K562 (cell line): ENCODE results near the gene ATL2. TPM values are rescaled to one million over a fixed set of nuclear protein-coding genes. Genes with fewer than 3 reads are reported as not detected.
A peak's percentile ranks its signal among the peaks of the same experiment; 100 is the strongest.

Experiments
- ATAC-seq: fragments of 200-7000 bp; cut with Tn5 transposase; 3 replicates; pipeline ENCODE4 v1.9.1; 2020; ENCODE audit warnings: moderate library complexity
- BruUV-seq: library from RNA; stranded (reverse); fragments of 400-500 nt; replicated peaks from 2 replicates; lab custom pipeline; 2021; lab: Mats Ljungman, UMichigan
- CTCF ChIA-PET: fragments of 300-600 bp; formaldehyde crosslinking; extraction: SDS; loops from one replicate; lab custom pipeline; 2021; ENCODE audit warnings: low intra/inter-chr PET ratio; lab: Yijun Ruan, JAX
- POLR2A ChIA-PET: fragments of 300-600, 350-650 bp; sonication (Branson Sonifier 250); formaldehyde crosslinking; extraction: SDS; loops from one replicate; lab custom pipeline; 2021; ENCODE audit warnings: antibody characterized with exemption, inconsistent platforms; lab: Yijun Ruan, JAX
- DNase-seq, 4 experiments: peaks; one replicate each; pipeline versions ENCODE4 v3.0.0 to v3.0.0-alpha.2; 2011 to 2018; ENCODE audit warnings: low spot score in 3 of 4, mixed read lengths in 3 of 4; ENCODE audit errors: extremely low read depth in 1 of 4
- FAIRE-seq: peaks from 2 replicates; lab custom pipeline; 2011; peaks lifted over from hg19 to GRCh38; lab: Jason Lieb, UNC
- H2AFZ ChIP-seq: 2 replicates; pipeline ENCODE4 v1.6.0; 2011; ENCODE audit warnings: low read depth, low read length, control low read depth, inconsistent platforms
- H3K27ac ChIP-seq: fragments of 200-600 bp; 3 replicates; pipeline ENCODE4 v1.8.0; 2011; ENCODE audit warnings: low read depth, mild to moderate bottlenecking, control low read depth, inconsistent platforms, low read length, moderate library complexity, mixed read lengths; ENCODE audit errors: extremely low read depth
- H3K27me3 ChIP-seq, 2 experiments: fragments of 300-600 bp in 1 of 2; 2 replicates in 1 of 2; 3 replicates in 1 of 2; pipeline versions ENCODE4 v1.6.0 to v1.8.0; 2011; ENCODE audit warnings: inconsistent platforms in 2 of 2, low read length in 2 of 2, mild to moderate bottlenecking in 1 of 2, mixed read lengths in 1 of 2, moderate library complexity in 1 of 2; ENCODE audit not compliant: control insufficient read depth in 2 of 2, insufficient read depth in 2 of 2
- H3K36me3 ChIP-seq: fragments of 300-600 bp; 3 replicates; pipeline ENCODE4 v1.8.0; 2011; ENCODE audit warnings: mild to moderate bottlenecking, low read length, inconsistent platforms; ENCODE audit not compliant: control insufficient read depth, insufficient read depth
- H3K4me1 ChIP-seq, 2 experiments: fragments of 200-600 bp in 1 of 2; replicated peaks in 1 of 2; 2 replicates in 1 of 2; 3 replicates in 1 of 2; pipeline versions ENCODE4 v1.5.1 to v1.8.0; 2011; ENCODE audit warnings: inconsistent platforms in 2 of 2, low read length in 2 of 2, mild to moderate bottlenecking in 1 of 2, mixed read lengths in 1 of 2, moderate library complexity in 1 of 2; ENCODE audit not compliant: control insufficient read depth in 2 of 2, insufficient read depth in 2 of 2
- H3K4me2 ChIP-seq: 2 replicates; pipeline ENCODE4 v1.6.1; 2011; ENCODE audit warnings: low read length, control low read depth, inconsistent platforms, mixed read lengths; ENCODE audit not compliant: insufficient read depth
- H3K4me3 ChIP-seq: fragments of 200-600 bp; sonication (generic), shearing (Covaris generic); 2 replicates; pipeline ENCODE4 v1.5.1; 2016; ENCODE audit warnings: control low read depth, inconsistent platforms
- H3K79me2 ChIP-seq: fragments of 200-600 bp; 3 replicates; pipeline ENCODE4 v1.8.0; 2011; ENCODE audit warnings: low read length, inconsistent platforms; ENCODE audit not compliant: control insufficient read depth, insufficient read depth
- H3K9ac ChIP-seq, 2 experiments: 2 replicates each; pipeline versions ENCODE4 v1.6.0 to v1.6.1; 2011; ENCODE audit warnings: low read depth in 2 of 2, low read length in 2 of 2, control low read depth in 1 of 2, inconsistent platforms in 1 of 2, mild to moderate bottlenecking in 1 of 2, mixed read lengths in 1 of 2; ENCODE audit not compliant: insufficient read depth in 1 of 2
- H3K9me1 ChIP-seq: one replicate; pipeline ENCODE4 v1.6.0; 2011; ENCODE audit warnings: inconsistent platforms, mild to moderate bottlenecking, low read length, moderate library complexity; ENCODE audit not compliant: control insufficient read depth, insufficient read depth
- H3K9me3 ChIP-seq: replicated peaks from 2 replicates; pipeline ENCODE4 v1.5.1; 2011; ENCODE audit warnings: low read depth, low read length, inconsistent platforms; ENCODE audit not compliant: control insufficient read depth, insufficient read depth
- H4K20me1 ChIP-seq: replicated peaks from 2 replicates; pipeline ENCODE4 v1.6.1; 2011; ENCODE audit warnings: low read length, inconsistent platforms, mixed read lengths; ENCODE audit not compliant: control insufficient read depth, insufficient read depth
- ADNP ChIP-seq: fragments of 200-800 bp; sonication (Bioruptor generic); IDR thresholded peaks from 2 replicates; pipeline ENCODE4 v1.6.1; 2016; ENCODE audit warnings: missing genetic modification characterization, missing compliant biosample characterization
- KAT7 ChIP-seq: sonication (generic); formaldehyde crosslinking; IDR thresholded peaks from 2 replicates; pipeline ENCODE4 v1.8.0; 2022; ENCODE audit warnings: missing genetic modification reagents, mild to moderate bottlenecking, borderline replicate concordance
- MCM7 ChIP-seq, 2 experiments: fragments of 450-650 bp; IDR thresholded peaks; 2 replicates each; pipeline ENCODE4 v1.6.1; 2016 to 2018
- SAP30 ChIP-seq: fragments of 200-600 bp; sonication (generic); IDR thresholded peaks from 2 replicates; pipeline ENCODE4 v1.6.1; 2012; ENCODE audit warnings: borderline replicate concordance, low read depth, mild to moderate bottlenecking, moderate library complexity, low read length, control low read depth, inconsistent platforms; ENCODE audit not compliant: insufficient read depth, poor library complexity, severe bottlenecking
- SRSF1 ChIP-seq: fragments of 200-400 bp; formaldehyde crosslinking; IDR thresholded peaks from 2 replicates; pipeline ENCODE4 v1.6.1; 2017; ENCODE audit warnings: mild to moderate bottlenecking, low read depth, low read length, moderate library complexity
- STAG1 ChIP-seq: sonication (generic); formaldehyde crosslinking; IDR thresholded peaks from 2 replicates; pipeline ENCODE4 v1.5.0; 2020; ENCODE audit warnings: missing genetic modification reagents, borderline replicate concordance
- STAT5B ChIP-seq: fragments of 250-450 bp; sonication (Bioruptor Pico); IDR thresholded peaks from 2 replicates; pipeline ENCODE4 v1.8.0; 2021; ENCODE audit warnings: mild to moderate bottlenecking, inconsistent platforms
- ZKSCAN1 ChIP-seq: fragments of 150-350 bp; IDR thresholded peaks from 2 replicates; pipeline ENCODE4 v1.6.1; 2016; ENCODE audit warnings: low read depth, low read length
- ZNF274 ChIP-seq: IDR thresholded peaks from 2 replicates; pipeline ENCODE4 v1.6.1; 2011; ENCODE audit warnings: low read depth, mild to moderate bottlenecking, low read length, moderate library complexity, borderline replicate concordance
- ZNF561 ChIP-seq: fragments of 450-650 bp; formaldehyde crosslinking; conservative IDR thresholded peaks from 2 replicates; pipeline ENCODE4 v1.4.0; 2020; ENCODE audit warnings: mild to moderate bottlenecking, moderate library complexity
- WGBS: fragments of 100-300 bp; shearing (Covaris generic); methylation state at CpG from one replicate; pipeline ENCODE4 v1.1.6; 2016; ENCODE audit warnings: low coverage, mixed read lengths; ENCODE audit not compliant: insufficient coverage; ENCODE audit errors: missing lambda C conversion rate; 5-methylcytosine and 5-hydroxymethylcytosine counted together
- in situ Hi-C: fragments of 300-500 bp; cut with MboI; formaldehyde crosslinking; loops from 4 replicates; pipeline ENCODE4 v1.15.0; 2018; ENCODE audit warnings: inconsistent platforms, mixed read lengths
- intact Hi-C: fragments of 100-400 bp; cut with micrococcal nuclease; formaldehyde crosslinking; loops from 2 replicates; pipeline ENCODE4 v1.14.2; 2022
- polyA plus RNA-seq, 8 experiments: library from polyadenylated mRNA; depleted of rRNA in 4 of 8; stranded (reverse) in 5 of 8; unstranded in 3 of 8; fragments of >200 nt; fragmentation: Nextera tagmentation in 2 of 8; fragmentation: Illumina TruSeq in 1 of 8; extraction: Ambion mirVana in 2 of 8; extraction: Trizol in 1 of 8; gene quantifications; 2 replicates each; pipeline versions ENCODE4 v1.2.1 to v1.2.3, GENCODE V29; 2011 to 2014; ENCODE audit warnings: inconsistent platforms in 1 of 8, missing spikeins in 1 of 8
- total RNA-seq, 7 experiments: library from RNA; depleted of rRNA in 6 of 7; stranded (reverse); fragments of >200 nt in 6 of 7; fragmentation: Illumina TruSeq in 2 of 7; extraction: Trizol in 2 of 7; gene quantifications; 2 replicates each; pipeline versions ENCODE4 v1.2.1 to v1.2.3, GENCODE V29; 2011 to 2021; ENCODE audit warnings: low replicate concordance in 1 of 7
- TF ChIP-seq, protein P1 (sequence below), 2 experiments: fragments of 450-650 bp; formaldehyde crosslinking in 1 of 2; IDR thresholded peaks; 2 replicates each; pipeline versions ENCODE4 v1.4.0 to v1.6.1; 2014 to 2020; ENCODE audit warnings: mild to moderate bottlenecking in 2 of 2, borderline replicate concordance in 1 of 2, low read depth in 1 of 2
- TF ChIP-seq, protein P2 (sequence below): IDR thresholded peaks from 3 replicates; pipeline ENCODE4 v1.6.1; 2011; ENCODE audit warnings: borderline replicate concordance, mild to moderate bottlenecking, moderate library complexity; ENCODE audit not compliant: insufficient read length; ENCODE audit errors: extremely low read depth

Gene ATL2
- total and polyA plus RNA-seq, 9 of the 15 experiments (the other 6 are each of a cell fraction or from before 2014, with no cell fraction given): 12.0 to 80.8 (median 70.2) TPM

DNA sequence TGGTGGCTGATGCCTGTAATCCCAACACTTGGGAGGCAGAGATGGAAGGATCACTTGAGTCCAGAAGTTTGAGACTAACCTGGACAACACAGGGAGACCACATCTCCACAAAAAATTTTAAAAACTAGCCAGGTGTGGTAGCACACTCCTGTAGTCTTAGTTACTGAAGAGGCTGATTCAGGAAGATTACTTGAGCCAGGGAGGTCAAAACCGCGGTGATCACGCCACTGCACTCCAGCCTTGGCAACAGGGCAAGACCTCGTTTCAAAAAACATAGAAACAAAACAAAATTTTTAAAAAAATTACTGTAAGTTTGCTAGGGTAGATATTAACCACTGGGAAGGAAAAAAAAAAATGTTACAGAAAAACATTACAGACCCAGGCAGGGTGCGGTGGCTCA lies 5.8 kb downstream of the ATL2 start:
- Histone ChIP-seq H3K27ac (no peak overlapping the region), H2AFZ (no peak overlapping the region), H3K4me3 (no peak overlapping the region), H3K36me3 (peaks cover 33% of the 10 kb centered on the region), H4K20me1 (peaks cover 28% of the 10 kb centered on the region), H3K9ac (no peak overlapping the region), H3K27me3 (no peaks in the 10 kb centered on the region), H3K4me2 (no peak overlapping the region), H3K9me3 (no peaks in the 10 kb centered on the region), H3K4me1 (peaks cover 8 to 38% of the 10 kb centered on the region in 2 experiments), H3K79me2 (peaks cover 98% of the 10 kb centered on the region), H3K9me1 (no peaks in the 10 kb centered on the region)
- ChIA-PET POLR2A (no interaction called here), CTCF (interaction anchor here (0.6 kb wide), 1 partner anchor 89 kb away, joined by 3 read pairs; no protein-coding TSS in a partner anchor)
- BruUV-seq: no TSS peak
- in situ Hi-C loops: no loop called here
- peak; percentile 4; the same call in 1 of the 3 replicates for ATAC-seq
- no peak for FAIRE-seq
- WGBS: 37% methylated on average over 4 of the region's 5 CpGs
- no peak for DNase-seq
- intact Hi-C loops: no loop called here
- TF ChIP-seq SRSF1 (no peak), MCM7 (IDR thresholded peaks at IDR 0.05) (no peak), ADNP (tag) (no peak), SAP30 (no peak), KAT7 (CRISPR knock-in tag) (no peak), ZKSCAN1 (no peak), STAT5B (CRISPR knock-in tag) (no peak), STAG1 (CRISPR knock-in tag) (no peak), ZNF561 (CRISPR knock-in tag) (no peak), ZNF274 (no peak)
- TF ChIP-seq, protein P1, sequence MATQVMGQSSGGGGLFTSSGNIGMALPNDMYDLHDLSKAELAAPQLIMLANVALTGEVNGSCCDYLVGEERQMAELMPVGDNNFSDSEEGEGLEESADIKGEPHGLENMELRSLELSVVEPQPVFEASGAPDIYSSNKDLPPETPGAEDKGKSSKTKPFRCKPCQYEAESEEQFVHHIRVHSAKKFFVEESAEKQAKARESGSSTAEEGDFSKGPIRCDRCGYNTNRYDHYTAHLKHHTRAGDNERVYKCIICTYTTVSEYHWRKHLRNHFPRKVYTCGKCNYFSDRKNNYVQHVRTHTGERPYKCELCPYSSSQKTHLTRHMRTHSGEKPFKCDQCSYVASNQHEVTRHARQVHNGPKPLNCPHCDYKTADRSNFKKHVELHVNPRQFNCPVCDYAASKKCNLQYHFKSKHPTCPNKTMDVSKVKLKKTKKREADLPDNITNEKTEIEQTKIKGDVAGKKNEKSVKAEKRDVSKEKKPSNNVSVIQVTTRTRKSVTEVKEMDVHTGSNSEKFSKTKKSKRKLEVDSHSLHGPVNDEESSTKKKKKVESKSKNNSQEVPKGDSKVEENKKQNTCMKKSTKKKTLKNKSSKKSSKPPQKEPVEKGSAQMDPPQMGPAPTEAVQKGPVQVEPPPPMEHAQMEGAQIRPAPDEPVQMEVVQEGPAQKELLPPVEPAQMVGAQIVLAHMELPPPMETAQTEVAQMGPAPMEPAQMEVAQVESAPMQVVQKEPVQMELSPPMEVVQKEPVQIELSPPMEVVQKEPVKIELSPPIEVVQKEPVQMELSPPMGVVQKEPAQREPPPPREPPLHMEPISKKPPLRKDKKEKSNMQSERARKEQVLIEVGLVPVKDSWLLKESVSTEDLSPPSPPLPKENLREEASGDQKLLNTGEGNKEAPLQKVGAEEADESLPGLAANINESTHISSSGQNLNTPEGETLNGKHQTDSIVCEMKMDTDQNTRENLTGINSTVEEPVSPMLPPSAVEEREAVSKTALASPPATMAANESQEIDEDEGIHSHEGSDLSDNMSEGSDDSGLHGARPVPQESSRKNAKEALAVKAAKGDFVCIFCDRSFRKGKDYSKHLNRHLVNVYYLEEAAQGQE (IDR thresholded peaks at IDR 0.05; ENCODE audit: borderline replicate concordance): no peak
- TF ChIP-seq, protein P1 (CRISPR knock-in tag; IDR thresholded peaks at IDR 0.05; ENCODE audit: low read depth): no peak
- TF ChIP-seq, protein P2, sequence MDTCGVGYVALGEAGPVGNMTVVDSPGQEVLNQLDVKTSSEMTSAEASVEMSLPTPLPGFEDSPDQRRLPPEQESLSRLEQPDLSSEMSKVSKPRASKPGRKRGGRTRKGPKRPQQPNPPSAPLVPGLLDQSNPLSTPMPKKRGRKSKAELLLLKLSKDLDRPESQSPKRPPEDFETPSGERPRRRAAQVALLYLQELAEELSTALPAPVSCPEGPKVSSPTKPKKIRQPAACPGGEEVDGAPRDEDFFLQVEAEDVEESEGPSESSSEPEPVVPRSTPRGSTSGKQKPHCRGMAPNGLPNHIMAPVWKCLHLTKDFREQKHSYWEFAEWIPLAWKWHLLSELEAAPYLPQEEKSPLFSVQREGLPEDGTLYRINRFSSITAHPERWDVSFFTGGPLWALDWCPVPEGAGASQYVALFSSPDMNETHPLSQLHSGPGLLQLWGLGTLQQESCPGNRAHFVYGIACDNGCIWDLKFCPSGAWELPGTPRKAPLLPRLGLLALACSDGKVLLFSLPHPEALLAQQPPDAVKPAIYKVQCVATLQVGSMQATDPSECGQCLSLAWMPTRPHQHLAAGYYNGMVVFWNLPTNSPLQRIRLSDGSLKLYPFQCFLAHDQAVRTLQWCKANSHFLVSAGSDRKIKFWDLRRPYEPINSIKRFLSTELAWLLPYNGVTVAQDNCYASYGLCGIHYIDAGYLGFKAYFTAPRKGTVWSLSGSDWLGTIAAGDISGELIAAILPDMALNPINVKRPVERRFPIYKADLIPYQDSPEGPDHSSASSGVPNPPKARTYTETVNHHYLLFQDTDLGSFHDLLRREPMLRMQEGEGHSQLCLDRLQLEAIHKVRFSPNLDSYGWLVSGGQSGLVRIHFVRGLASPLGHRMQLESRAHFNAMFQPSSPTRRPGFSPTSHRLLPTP: no peak
